22Rv1 (cell line): Measurements from ENCODE around the gene UBN2.

Source experiments
- H3K27ac ChIP-seq: fragments of 450-650 bp; 2 replicates; pipeline ENCODE4 v1.5.1; 2017
- CTCF ChIP-seq: fragments of 450-650 bp; IDR thresholded peaks from 2 replicates; pipeline ENCODE4 v1.5.1; 2017; ENCODE audit warnings: mild to moderate bottlenecking
- ZFX ChIP-seq: fragments of 450-650 bp; IDR thresholded peaks from 2 replicates; pipeline ENCODE4 v1.6.1; 2017; ENCODE audit warnings: antibody characterized with exemption, borderline replicate concordance

The UBN2 gene

GRCh38 chr7:139292821-139293220, 61.8 kb downstream of the UBN2 start:
- H3K27ac ChIP-seq: no peak overlapping the region
- TF ChIP-seq CTCF (no peak), ZFX (no peak)

- no peak for TF ChIP-seq CTCF
- TF ChIP-seq ZFX: no peak
These were observed 62.5 kb downstream of the UBN2 start for GRCh38 chr7:139293534-139293933.

GRCh38 chr7:139294241-139294640, 63.2 kb downstream of the UBN2 start:
- no peak overlapping the region for H3K27ac ChIP-seq
- no peak for TF ChIP-seq CTCF
- TF ChIP-seq ZFX: no peak

More at GRCh38 chr7:139293534-139293933, 62.5 kb downstream of the UBN2 start:
- no peak overlapping the region for H3K27ac ChIP-seq

GRCh38 chr7:139294951-139295575, 64.0 kb downstream of the UBN2 start:
- no peak overlapping the region for H3K27ac ChIP-seq

GRCh38 chr7:139297795-139298194, 66.8 kb downstream of the UBN2 start:
- H3K27ac ChIP-seq: no peak overlapping the region
- TF ChIP-seq CTCF: no peak
- no peak for TF ChIP-seq ZFX

More at GRCh38 chr7:139294951-139295575, 64.0 kb downstream of the UBN2 start:
- no peak for TF ChIP-seq ZFX
- TF ChIP-seq CTCF: no peak

GRCh38 chr7:139299296-139299695, 68.3 kb downstream of the UBN2 start:
- H3K27ac ChIP-seq: no peak overlapping the region

More at GRCh38 chr7:139299296-139299695, 68.3 kb downstream of the UBN2 start:
- TF ChIP-seq CTCF (no peak), ZFX (no peak)
